Measurements from ENCODE around the gene CDK4. TPM values are rescaled to one million over a fixed set of nuclear protein-coding genes. Genes with fewer than 3 reads are reported as not detected.

Gene CDK4
- polyA plus RNA-seq, 2 donors, result 22.1 to 52.6 TPM

DNA sequence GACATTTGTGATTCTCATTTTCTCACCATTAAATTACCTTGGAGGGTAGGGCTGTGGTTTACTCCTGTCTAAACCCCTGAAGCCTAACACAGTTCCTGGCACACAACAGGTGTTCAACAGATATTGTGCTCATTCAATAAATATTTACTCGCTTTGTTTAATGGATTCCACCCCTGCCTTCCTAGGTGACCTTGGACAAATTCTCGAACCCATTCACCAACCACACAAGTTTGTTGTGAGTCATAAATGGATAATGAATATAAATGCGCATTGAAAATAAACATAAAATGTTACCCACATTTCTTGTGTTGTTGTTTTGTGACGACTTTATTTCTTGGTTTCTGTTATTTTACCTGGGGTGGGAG lies 30.1 kb upstream of the CDK4 start:
- Histone ChIP-seq H3K4me1 (ENCODE audit: control insufficient read depth in 2 of 2, insufficient read depth in 2 of 2, low read length in 1 of 2) (peaks cover 0 to 4% of the 10 kb centered on the region in 2 donors), H3K27ac (ENCODE audit: low read depth in 2 of 2, low read length in 1 of 2) (no peak overlapping the region), H3K27me3 (ENCODE audit: control insufficient read depth in 1 of 2, insufficient read depth in 2 of 2, low read length in 2 of 2) (no peaks in the 10 kb centered on the region), H3K36me3 (ENCODE audit: control insufficient read depth in 2 of 2, insufficient read depth in 2 of 2, low read length in 1 of 2) (peaks cover 7 to 8% of the 10 kb centered on the region in 2 donors), H3K4me3 (ENCODE audit: low read depth in 1 of 2, low read length in 2 of 2) (no peak overlapping the region), H3K9me3 (ENCODE audit: control insufficient read depth in 2 of 2, insufficient read depth in 1 of 2, low read depth in 1 of 2, low read length in 1 of 2) (no peaks in the 10 kb centered on the region)
- 15 to 16% methylated on average over 4 of the region's 4 CpGs for WGBS, 2 donors

DNA sequence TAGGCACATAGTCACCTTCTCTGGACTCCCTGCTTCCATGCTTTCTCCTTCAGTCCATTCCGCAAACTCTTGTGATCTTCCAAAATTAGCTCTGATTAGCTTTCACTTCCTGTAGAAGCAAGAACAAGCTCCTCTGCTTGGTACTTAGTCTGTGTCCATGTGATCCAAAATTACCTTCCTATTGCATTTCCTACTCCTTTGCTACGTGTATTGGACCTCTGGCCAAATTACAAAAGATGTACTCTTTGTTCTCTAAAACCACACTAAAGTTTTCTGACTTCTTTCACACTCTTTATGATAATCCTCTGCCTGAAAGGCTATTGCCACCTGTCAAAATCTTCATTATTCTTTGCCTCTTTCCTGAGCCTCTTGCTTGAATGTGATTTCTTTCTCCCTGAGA lies 29.7 kb upstream of the CDK4 start:
- no peaks in the 10 kb centered on the region for H3K9me3 ChIP-seq (ENCODE audit: control insufficient read depth in 2 of 2, insufficient read depth in 1 of 2, low read depth in 1 of 2, low read length in 1 of 2)
- peak overlapping the region in 1 of 2 donors; percentile 13 for H3K27ac ChIP-seq (ENCODE audit: low read depth in 2 of 2, low read length in 1 of 2)
- H3K4me3 ChIP-seq (ENCODE audit: low read depth in 1 of 2, low read length in 2 of 2), result no peak overlapping the region
- H3K4me1 ChIP-seq (ENCODE audit: control insufficient read depth in 2 of 2, insufficient read depth in 2 of 2, low read length in 1 of 2), result peaks cover 0 to 4% of the 10 kb centered on the region in 2 donors
- H3K27me3 ChIP-seq (ENCODE audit: control insufficient read depth in 1 of 2, insufficient read depth in 2 of 2, low read length in 2 of 2), result no peaks in the 10 kb centered on the region
- 58 to 68% methylated on average over 2 of the region's 2 CpGs for WGBS, 2 donors
- peaks cover 7 to 8% of the 10 kb centered on the region in 2 donors for H3K36me3 ChIP-seq (ENCODE audit: control insufficient read depth in 2 of 2, insufficient read depth in 2 of 2, low read length in 1 of 2)

- no peak overlapping the region for H3K4me3 ChIP-seq (ENCODE audit: low read depth in 1 of 2, low read length in 2 of 2)
- no peaks in the 10 kb centered on the region for H3K27me3 ChIP-seq (ENCODE audit: control insufficient read depth in 1 of 2, insufficient read depth in 2 of 2, low read length in 2 of 2)
- H3K4me1 ChIP-seq (ENCODE audit: control insufficient read depth in 2 of 2, insufficient read depth in 2 of 2, low read length in 1 of 2), result peaks cover 0 to 4% of the 10 kb centered on the region in 2 donors
- no peaks in the 10 kb centered on the region for H3K9me3 ChIP-seq (ENCODE audit: control insufficient read depth in 2 of 2, insufficient read depth in 1 of 2, low read depth in 1 of 2, low read length in 1 of 2)
- H3K36me3 ChIP-seq (ENCODE audit: control insufficient read depth in 2 of 2, insufficient read depth in 2 of 2, low read length in 1 of 2), result peaks cover 5 to 7% of the 10 kb centered on the region in 2 donors
- H3K27ac ChIP-seq (ENCODE audit: low read depth in 2 of 2, low read length in 1 of 2), result no peak overlapping the region
- 87 to 96% methylated on average over 3 of the region's 3 CpGs for WGBS, 2 donors
These were observed 29.1 kb upstream of the CDK4 start for GRCh38 chr12:57781244-57781643.

GRCh38 chr12:57780284-57780897 lies 28.3 kb upstream of the CDK4 start:
- 88 to 89% methylated on average over 4 of the region's 4 CpGs for WGBS, 2 donors
- no peaks in the 10 kb centered on the region for H3K9me3 ChIP-seq (ENCODE audit: control insufficient read depth in 2 of 2, insufficient read depth in 1 of 2, low read depth in 1 of 2, low read length in 1 of 2)
- no peak overlapping the region for H3K27ac ChIP-seq (ENCODE audit: low read depth in 2 of 2, low read length in 1 of 2)
- H3K27me3 ChIP-seq (ENCODE audit: control insufficient read depth in 1 of 2, insufficient read depth in 2 of 2, low read length in 2 of 2), result no peaks in the 10 kb centered on the region
- no peak overlapping the region for H3K4me3 ChIP-seq (ENCODE audit: low read depth in 1 of 2, low read length in 2 of 2)
- peaks cover 0 to 4% of the 10 kb centered on the region in 2 donors for H3K4me1 ChIP-seq (ENCODE audit: control insufficient read depth in 2 of 2, insufficient read depth in 2 of 2, low read length in 1 of 2)
- peaks cover 0 to 7% of the 10 kb centered on the region in 2 donors for H3K36me3 ChIP-seq (ENCODE audit: control insufficient read depth in 2 of 2, insufficient read depth in 2 of 2, low read length in 1 of 2)

GRCh38 chr12:57779736-57780135 lies 27.6 kb upstream of the CDK4 start:
- Histone ChIP-seq H3K4me1 (ENCODE audit: control insufficient read depth in 2 of 2, insufficient read depth in 2 of 2, low read length in 1 of 2) (peaks cover 0 to 4% of the 10 kb centered on the region in 2 donors), H3K36me3 (ENCODE audit: control insufficient read depth in 2 of 2, insufficient read depth in 2 of 2, low read length in 1 of 2) (peaks cover 0 to 7% of the 10 kb centered on the region in 2 donors), H3K27ac (ENCODE audit: low read depth in 2 of 2, low read length in 1 of 2) (no peak overlapping the region), H3K27me3 (ENCODE audit: control insufficient read depth in 1 of 2, insufficient read depth in 2 of 2, low read length in 2 of 2) (no peaks in the 10 kb centered on the region), H3K4me3 (ENCODE audit: low read depth in 1 of 2, low read length in 2 of 2) (no peak overlapping the region), H3K9me3 (ENCODE audit: control insufficient read depth in 2 of 2, insufficient read depth in 1 of 2, low read depth in 1 of 2, low read length in 1 of 2) (no peaks in the 10 kb centered on the region)
- WGBS, 2 donors, result 37 to 48% methylated on average over 1 of the region's 1 CpG

GRCh38 chr12:57777911-57778310 lies 25.8 kb upstream of the CDK4 start:
- Histone ChIP-seq H3K4me1 (ENCODE audit: control insufficient read depth in 2 of 2, insufficient read depth in 2 of 2, low read length in 1 of 2) (peaks cover 0 to 4% of the 10 kb centered on the region in 2 donors), H3K4me3 (ENCODE audit: low read depth in 1 of 2, low read length in 2 of 2) (no peak overlapping the region), H3K36me3 (ENCODE audit: control insufficient read depth in 2 of 2, insufficient read depth in 2 of 2, low read length in 1 of 2) (peaks cover 0 to 7% of the 10 kb centered on the region in 2 donors), H3K9me3 (ENCODE audit: control insufficient read depth in 2 of 2, insufficient read depth in 1 of 2, low read depth in 1 of 2, low read length in 1 of 2) (no peaks in the 10 kb centered on the region), H3K27ac (ENCODE audit: low read depth in 2 of 2, low read length in 1 of 2) (no peak overlapping the region), H3K27me3 (ENCODE audit: control insufficient read depth in 1 of 2, insufficient read depth in 2 of 2, low read length in 2 of 2) (no peaks in the 10 kb centered on the region)
- 93 to 94% methylated on average over 7 of the region's 7 CpGs for WGBS, 2 donors

DNA sequence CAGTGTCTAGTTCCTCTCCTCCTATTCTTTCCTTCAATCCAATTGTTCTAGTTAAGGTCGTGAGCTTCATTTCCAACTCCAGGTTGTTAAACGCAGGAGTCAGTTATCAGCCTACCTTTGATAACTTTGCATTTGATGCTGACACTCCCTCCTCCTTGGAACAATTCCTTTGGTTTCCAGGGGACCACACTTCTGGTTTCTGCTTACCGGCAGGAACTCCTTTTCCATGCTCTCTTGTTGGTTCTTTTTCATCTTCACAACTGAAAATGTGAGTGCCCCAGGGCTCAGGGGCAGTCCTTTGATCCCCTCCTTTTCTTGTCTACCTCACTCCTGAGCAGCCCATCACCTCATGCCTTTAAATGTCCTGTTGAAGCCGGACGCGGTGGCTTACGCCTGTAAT lies 25.3 kb upstream of the CDK4 start:
- no peak overlapping the region for H3K27ac ChIP-seq (ENCODE audit: low read depth in 2 of 2, low read length in 1 of 2)
- H3K9me3 ChIP-seq (ENCODE audit: control insufficient read depth in 2 of 2, insufficient read depth in 1 of 2, low read depth in 1 of 2, low read length in 1 of 2), result no peaks in the 10 kb centered on the region
- H3K36me3 ChIP-seq (ENCODE audit: control insufficient read depth in 2 of 2, insufficient read depth in 2 of 2, low read length in 1 of 2), result peaks cover 0 to 7% of the 10 kb centered on the region in 2 donors
- no peaks in the 10 kb centered on the region for H3K27me3 ChIP-seq (ENCODE audit: control insufficient read depth in 1 of 2, insufficient read depth in 2 of 2, low read length in 2 of 2)
- 88 to 90% methylated on average over 7 of the region's 7 CpGs for WGBS, 2 donors
- no peak overlapping the region for H3K4me3 ChIP-seq (ENCODE audit: low read depth in 1 of 2, low read length in 2 of 2)
- H3K4me1 ChIP-seq (ENCODE audit: control insufficient read depth in 2 of 2, insufficient read depth in 2 of 2, low read length in 1 of 2), result peaks cover 0 to 4% of the 10 kb centered on the region in 2 donors

DNA sequence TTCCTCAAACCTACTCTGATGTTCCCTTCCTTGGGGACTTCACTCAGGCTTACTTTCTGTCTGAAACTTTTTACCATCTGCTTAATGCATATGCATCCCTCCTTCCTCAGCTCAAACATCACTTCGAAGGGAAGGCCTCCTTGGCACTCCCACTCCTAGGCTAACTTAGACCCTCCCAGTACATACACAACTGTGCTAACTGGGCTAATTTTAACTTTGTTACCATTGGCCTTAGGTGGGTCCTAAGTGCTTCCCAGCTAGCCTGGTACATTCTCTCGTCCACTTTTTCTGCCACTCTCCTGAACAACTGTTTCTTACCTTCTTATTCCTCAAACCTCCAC lies 24.1 kb upstream of the CDK4 start:
- Histone ChIP-seq H3K27ac (ENCODE audit: low read depth in 2 of 2, low read length in 1 of 2) (no peak overlapping the region), H3K27me3 (ENCODE audit: control insufficient read depth in 1 of 2, insufficient read depth in 2 of 2, low read length in 2 of 2) (no peaks in the 10 kb centered on the region), H3K9me3 (ENCODE audit: control insufficient read depth in 2 of 2, insufficient read depth in 1 of 2, low read depth in 1 of 2, low read length in 1 of 2) (no peaks in the 10 kb centered on the region), H3K4me1 (ENCODE audit: control insufficient read depth in 2 of 2, insufficient read depth in 2 of 2, low read length in 1 of 2) (peaks cover 2 to 6% of the 10 kb centered on the region in 2 donors), H3K36me3 (ENCODE audit: control insufficient read depth in 2 of 2, insufficient read depth in 2 of 2, low read length in 1 of 2) (peaks cover 0 to 7% of the 10 kb centered on the region in 2 donors), H3K4me3 (ENCODE audit: low read depth in 1 of 2, low read length in 2 of 2) (no peak overlapping the region)
- 90 to 100% methylated on average over 2 of the region's 2 CpGs for WGBS, 2 donors

DNA sequence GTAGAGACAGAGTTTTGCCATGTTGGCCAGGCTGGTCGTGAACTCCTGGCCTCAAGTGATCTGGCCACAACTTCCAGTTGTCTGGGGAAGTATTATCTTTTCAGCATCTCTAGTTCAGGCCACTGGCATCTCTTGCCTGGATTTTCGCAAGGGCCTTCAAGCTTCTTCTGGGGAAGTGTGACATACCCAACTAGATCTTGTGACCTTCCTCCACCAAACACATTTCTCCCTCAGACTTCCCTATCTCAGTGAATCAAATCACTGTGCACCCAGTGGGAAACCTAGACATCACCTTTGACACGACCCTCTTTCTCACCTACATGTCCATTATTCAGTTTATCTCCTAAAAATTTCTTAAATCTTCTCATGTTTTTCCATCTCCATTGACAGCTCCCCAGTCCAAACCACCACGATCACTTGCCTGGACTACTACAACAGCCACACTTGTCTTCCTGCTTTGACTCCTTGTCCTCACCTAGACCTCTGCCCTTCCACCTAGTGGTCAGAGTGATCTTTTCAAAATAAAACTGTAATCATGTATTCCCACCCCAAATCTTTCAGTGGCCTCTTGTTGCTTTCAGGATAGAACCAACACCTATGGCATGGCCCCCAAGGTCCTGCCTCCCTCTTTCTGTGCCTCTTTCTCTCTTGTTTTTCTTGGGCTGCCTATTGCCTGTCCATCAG lies 23.6 kb upstream of the CDK4 start:
- no peaks in the 10 kb centered on the region for H3K9me3 ChIP-seq (ENCODE audit: control insufficient read depth in 2 of 2, insufficient read depth in 1 of 2, low read depth in 1 of 2, low read length in 1 of 2)

DNA sequence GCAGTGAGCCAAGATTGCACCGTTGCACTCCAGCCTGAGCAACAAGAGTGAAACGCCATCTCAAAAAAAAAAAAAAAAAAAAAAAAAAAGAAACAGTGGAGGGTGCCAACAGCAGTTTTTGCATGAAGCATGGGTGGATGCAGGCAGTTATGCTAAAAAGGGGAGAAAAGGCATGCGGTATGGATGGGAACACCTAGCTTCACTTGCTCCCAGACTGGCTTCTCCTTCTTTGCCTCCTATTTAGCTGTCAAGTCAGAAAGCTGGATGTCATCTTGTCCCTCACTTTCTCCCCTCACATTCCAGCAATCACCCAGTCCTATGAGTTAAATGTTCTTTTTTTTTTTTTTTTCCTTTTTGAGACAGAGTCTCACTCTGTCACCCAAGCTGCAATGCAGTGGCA lies 22.9 kb upstream of the CDK4 start:
- Histone ChIP-seq H3K27me3 (ENCODE audit: control insufficient read depth in 1 of 2, insufficient read depth in 2 of 2, low read length in 2 of 2) (no peaks in the 10 kb centered on the region), H3K36me3 (ENCODE audit: control insufficient read depth in 2 of 2, insufficient read depth in 2 of 2, low read length in 1 of 2) (peaks cover 0 to 4% of the 10 kb centered on the region in 2 donors), H3K9me3 (ENCODE audit: control insufficient read depth in 2 of 2, insufficient read depth in 1 of 2, low read depth in 1 of 2, low read length in 1 of 2) (no peaks in the 10 kb centered on the region), H3K27ac (ENCODE audit: low read depth in 2 of 2, low read length in 1 of 2) (no peak overlapping the region), H3K4me1 (ENCODE audit: control insufficient read depth in 2 of 2, insufficient read depth in 2 of 2, low read length in 1 of 2) (peaks cover 4 to 6% of the 10 kb centered on the region in 2 donors), H3K4me3 (ENCODE audit: low read depth in 1 of 2, low read length in 2 of 2) (no peak overlapping the region)
- 72 to 87% methylated on average over 3 of the region's 3 CpGs for WGBS, 2 donors

More for the DNA sequence above, 23.6 kb upstream of the CDK4 start:
- WGBS, 2 donors, result 86 to 90% methylated on average over 4 of the region's 4 CpGs
- H3K4me3 ChIP-seq (ENCODE audit: low read depth in 1 of 2, low read length in 2 of 2), result no peak overlapping the region
- no peaks in the 10 kb centered on the region for H3K27me3 ChIP-seq (ENCODE audit: control insufficient read depth in 1 of 2, insufficient read depth in 2 of 2, low read length in 2 of 2)
- no peak overlapping the region for H3K27ac ChIP-seq (ENCODE audit: low read depth in 2 of 2, low read length in 1 of 2)
- peaks cover 0 to 7% of the 10 kb centered on the region in 2 donors for H3K36me3 ChIP-seq (ENCODE audit: control insufficient read depth in 2 of 2, insufficient read depth in 2 of 2, low read length in 1 of 2)
- H3K4me1 ChIP-seq (ENCODE audit: control insufficient read depth in 2 of 2, insufficient read depth in 2 of 2, low read length in 1 of 2), result peaks cover 4 to 6% of the 10 kb centered on the region in 2 donors

All from esophagus (tissue), 2 donors.